Endothelial cell of hepatic sinusoid (primary cell): ENCODE measurements around the gene HOXD8.

Experiments
- in situ Hi-C: cut with HindIII; loops from 2 replicates; pipeline ENCODE4 v1.10.0; 2017; ENCODE audit warnings: low sequenced_read_pairs

HOXD8 gene

GRCh38 chr2:176090862-176091261, 38.6 kb upstream of the HOXD8 start:
- in situ Hi-C loops: loop anchor here (5.0 to 10.0 kb wide), 3 partner anchors 99 to 616 kb away; no protein-coding TSS in a partner anchor

DNA sequence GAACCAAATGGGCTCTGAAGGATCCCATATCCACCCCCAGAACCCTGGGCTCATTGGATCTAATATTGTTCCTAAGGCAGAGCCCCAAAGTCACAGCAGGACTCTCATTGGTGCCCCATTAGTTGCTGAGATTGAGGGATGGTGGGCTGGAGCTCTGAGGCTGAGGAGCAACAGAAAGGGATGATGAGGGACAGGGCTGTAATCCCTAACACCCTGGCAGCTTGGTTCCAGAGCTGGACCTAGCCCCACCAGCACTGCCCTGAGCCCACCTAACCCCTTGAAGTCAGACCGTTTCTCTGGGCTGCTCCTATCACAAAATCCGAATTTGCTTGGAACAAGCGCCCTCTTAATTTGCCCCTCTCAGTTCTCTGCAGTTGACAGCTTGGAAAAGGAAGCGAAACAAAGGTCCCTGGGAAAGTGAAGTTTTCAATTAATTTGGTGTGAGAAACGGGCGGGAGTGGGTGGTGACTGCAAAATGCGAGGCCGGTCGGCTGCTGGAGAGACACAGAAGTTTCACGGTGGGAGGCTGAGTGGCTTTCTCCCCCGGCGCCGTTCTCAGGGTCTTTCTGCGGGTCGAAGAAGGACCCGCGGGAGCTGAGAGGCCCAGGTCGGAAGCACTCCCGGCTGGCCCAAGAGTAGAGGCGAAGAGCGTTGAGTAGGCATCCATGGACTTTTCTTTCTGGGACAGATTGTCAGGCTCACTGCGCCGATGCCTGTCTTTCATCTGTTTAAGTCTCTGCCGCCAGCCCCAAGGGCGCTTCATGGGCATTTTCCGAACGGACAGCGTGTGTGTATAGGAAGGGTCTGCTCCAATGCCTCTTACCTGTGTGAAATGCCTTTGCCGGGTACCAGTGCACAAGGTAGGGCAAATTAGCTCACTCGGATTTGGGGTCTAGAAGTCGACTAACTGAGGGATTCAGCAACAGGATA, 37.9 kb upstream of the HOXD8 start:
- in situ Hi-C loops: loop anchor here (5.0 to 10.0 kb wide), 3 partner anchors 99 to 617 kb away; no protein-coding TSS in a partner anchor

GRCh38 chr2:176092270-176093144, 37.0 kb upstream of the HOXD8 start, which contains the start of gene HOXD13:
Gene HOXD13 (plus strand): TSS chr2:176092721. CDS start chr2:176092891, 170 bp downstream.
- in situ Hi-C loops: loop anchor here (5.0 to 10.0 kb wide), 3 partner anchors 100 to 618 kb away; no protein-coding TSS in a partner anchor

- in situ Hi-C loops: loop anchor here (5.0 to 10.0 kb wide), 3 partner anchors 101 to 619 kb away; no protein-coding TSS in a partner anchor
Observed at GRCh38 chr2:176093145-176093897, 36.2 kb upstream of the HOXD8 start.

DNA sequence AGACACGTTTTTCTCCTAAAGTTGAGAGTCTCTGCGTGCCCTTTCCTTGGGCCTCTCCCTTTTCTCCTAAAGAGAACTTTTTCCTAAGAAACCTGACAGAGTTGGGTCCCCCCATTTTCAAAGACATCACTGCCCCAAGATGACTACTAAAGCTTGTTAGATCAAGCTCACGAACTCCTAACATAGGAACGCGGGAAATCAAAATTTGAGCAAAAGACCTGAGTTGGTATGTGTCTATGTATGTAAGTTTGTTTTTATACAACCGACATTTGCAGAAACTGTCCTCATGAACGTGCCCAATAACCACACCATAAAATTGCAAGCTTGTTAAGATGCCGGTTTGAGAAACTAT, 35.6 kb upstream of the HOXD8 start:
- in situ Hi-C loops: loop anchor here (5.0 to 10.0 kb wide), 3 partner anchors 102 to 619 kb away; no protein-coding TSS in a partner anchor

DNA sequence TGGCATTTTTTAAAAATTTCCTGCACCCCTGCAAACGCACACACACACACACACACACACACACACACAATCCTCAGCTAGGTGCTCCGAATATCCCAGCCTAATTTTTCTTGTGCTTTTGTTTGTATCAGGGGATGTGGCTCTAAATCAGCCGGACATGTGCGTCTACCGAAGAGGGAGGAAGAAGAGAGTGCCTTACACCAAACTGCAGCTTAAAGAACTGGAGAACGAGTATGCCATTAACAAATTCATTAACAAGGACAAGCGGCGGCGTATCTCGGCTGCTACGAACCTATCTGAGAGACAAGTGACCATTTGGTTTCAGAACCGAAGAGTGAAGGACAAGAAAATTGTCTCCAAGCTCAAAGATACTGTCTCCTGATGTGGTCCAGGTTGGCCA, 35.2 kb upstream of the HOXD8 start:
- in situ Hi-C loops: loop anchor here (5.0 to 10.0 kb wide), 3 partner anchors 102 to 620 kb away; no protein-coding TSS in a partner anchor

- in situ Hi-C loops: loop anchor here (10.0 kb wide), 1 partner anchor 621 kb away; no protein-coding TSS in a partner anchor
Observed at GRCh38 chr2:176095421-176095820, 34.1 kb upstream of the HOXD8 start.

DNA sequence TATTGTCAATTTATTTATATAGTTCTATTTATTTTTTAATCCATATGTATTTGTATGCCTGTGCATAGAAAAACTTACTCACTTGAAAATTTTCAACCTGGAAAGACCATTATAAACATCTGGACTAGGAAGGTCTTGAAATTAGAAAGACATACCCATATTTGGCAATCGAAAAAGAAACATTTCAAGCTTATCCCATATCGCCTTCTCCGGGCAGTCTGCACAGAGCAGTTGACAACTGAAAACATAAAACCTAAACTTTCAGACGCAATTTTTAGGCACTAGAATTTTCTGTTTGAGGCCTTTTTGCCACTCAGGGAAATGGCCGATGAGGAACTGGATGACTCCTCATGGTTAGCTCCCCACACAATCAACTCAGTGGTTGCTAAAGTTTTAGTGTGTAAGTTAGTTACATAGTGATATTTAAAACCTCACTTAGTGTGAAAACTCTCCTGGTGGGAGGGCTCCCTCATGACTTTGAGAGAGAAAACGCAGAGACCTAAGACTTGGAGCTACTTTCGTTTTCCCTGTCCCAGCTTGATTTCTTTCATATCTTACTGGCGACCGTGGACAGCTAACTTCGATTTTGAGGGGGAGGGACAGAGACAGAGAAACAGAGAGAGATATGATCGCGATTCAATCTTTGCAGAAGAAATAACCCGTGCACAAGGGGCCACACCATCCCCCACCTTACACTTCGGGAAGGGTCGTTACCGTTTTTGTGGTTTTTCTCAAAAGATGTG, 33.1 kb upstream of the HOXD8 start:
- in situ Hi-C loops: loop anchor here (10.0 kb wide), 1 partner anchor 622 kb away; no protein-coding TSS in a partner anchor

GRCh38 chr2:176096986-176097819, 32.3 kb upstream of the HOXD8 start:
- in situ Hi-C loops: loop anchor here (10.0 kb wide), 1 partner anchor 622 kb away; no protein-coding TSS in a partner anchor

- in situ Hi-C loops: loop anchor here (10.0 kb wide), 1 partner anchor 623 kb away; no protein-coding TSS in a partner anchor
Observed at GRCh38 chr2:176097820-176098365, 31.6 kb upstream of the HOXD8 start.

GRCh38 chr2:176098366-176099158, 30.9 kb upstream of the HOXD8 start:
- in situ Hi-C loops: loop anchor here (10.0 kb wide), 1 partner anchor 624 kb away; no protein-coding TSS in a partner anchor

- in situ Hi-C loops: loop anchor here (10.0 kb wide), 1 partner anchor 624 kb away; no protein-coding TSS in a partner anchor
Observed at GRCh38 chr2:176099159-176099727, 30.3 kb upstream of the HOXD8 start.

DNA sequence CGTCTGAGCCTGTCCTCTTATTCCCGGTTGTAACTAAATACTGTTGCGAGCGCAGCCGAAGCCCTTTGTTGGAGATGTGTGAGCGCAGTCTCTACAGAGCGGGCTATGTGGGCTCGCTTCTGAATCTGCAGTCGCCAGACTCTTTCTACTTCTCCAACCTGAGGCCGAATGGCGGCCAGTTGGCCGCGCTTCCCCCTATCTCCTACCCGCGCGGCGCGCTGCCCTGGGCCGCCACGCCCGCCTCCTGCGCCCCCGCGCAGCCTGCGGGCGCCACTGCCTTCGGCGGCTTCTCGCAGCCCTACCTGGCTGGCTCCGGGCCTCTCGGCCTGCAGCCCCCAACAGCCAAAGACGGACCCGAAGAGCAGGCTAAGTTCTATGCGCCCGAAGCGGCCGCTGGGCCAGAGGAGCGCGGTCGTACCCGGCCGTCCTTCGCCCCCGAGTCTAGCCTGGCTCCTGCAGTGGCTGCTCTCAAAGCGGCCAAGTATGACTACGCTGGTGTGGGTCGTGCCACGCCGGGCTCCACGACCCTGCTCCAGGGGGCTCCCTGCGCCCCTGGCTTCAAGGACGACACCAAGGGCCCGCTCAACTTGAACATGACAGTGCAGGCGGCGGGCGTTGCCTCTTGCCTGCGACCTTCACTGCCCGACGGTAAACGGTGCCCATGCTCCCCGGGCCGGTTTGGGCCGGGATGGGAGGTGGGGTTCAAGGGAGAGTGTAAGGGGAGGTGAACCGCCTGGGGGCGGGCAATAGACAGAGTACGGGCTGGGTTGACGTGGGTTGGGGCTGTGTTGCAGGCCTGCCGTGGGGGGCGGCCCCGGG, 29.6 kb upstream of the HOXD8 start, which contains the start of gene HOXD12:
Gene HOXD12 (plus strand): TSS at position 68 of the 819 bp plus-strand sequence. CDS start 7 bp downstream, at position 75.
- in situ Hi-C loops: loop anchor here (10.0 to 25.0 kb wide), 2 partner anchors 625 to 1037 kb away; no protein-coding TSS in a partner anchor

DNA sequence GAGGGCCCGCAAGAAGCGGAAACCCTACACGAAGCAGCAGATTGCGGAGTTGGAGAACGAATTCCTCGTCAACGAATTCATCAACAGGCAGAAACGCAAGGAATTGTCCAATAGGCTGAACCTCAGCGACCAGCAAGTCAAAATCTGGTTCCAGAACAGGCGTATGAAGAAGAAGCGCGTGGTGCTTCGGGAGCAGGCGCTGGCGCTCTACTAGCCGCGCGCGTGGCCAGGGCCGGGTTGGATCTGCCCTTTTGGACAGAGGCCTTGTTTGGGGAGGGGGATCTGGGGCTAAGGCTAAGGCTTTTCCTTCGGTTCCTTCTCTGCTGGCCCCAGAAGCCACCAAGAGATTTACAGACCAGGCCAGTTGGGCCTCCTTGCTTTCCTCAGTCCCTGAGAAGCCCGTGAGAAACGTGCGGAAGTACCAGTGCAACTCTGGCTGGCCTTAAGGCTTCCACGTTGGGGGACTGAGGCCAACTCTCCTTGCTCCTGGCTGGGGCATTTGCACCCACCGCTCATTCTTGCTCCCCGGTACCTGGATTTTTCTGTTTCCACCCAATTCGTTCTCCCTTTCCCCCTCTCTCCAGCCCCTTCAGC, 28.9 kb upstream of the HOXD8 start:
- in situ Hi-C loops: loop anchor here (25.0 kb wide), 1 partner anchor 1037 kb away; no protein-coding TSS in a partner anchor

GRCh38 chr2:176101216-176101830, 28.2 kb upstream of the HOXD8 start:
- in situ Hi-C loops: loop anchor here (25.0 kb wide), 1 partner anchor 1036 kb away; no protein-coding TSS in a partner anchor
